Measurements from ENCODE around the gene RSPH1. TPM values are rescaled to one million over a fixed set of nuclear protein-coding genes. Genes with fewer than 3 reads are reported as not detected.
"Not testable (repeated sequence)": the region's sequence is repeated elsewhere in the genome, so short reads cannot be mapped to it uniquely, and the experiment has no call there.

RSPH1 gene
- total and polyA plus RNA-seq, 5 donors, result not detected

DNA sequence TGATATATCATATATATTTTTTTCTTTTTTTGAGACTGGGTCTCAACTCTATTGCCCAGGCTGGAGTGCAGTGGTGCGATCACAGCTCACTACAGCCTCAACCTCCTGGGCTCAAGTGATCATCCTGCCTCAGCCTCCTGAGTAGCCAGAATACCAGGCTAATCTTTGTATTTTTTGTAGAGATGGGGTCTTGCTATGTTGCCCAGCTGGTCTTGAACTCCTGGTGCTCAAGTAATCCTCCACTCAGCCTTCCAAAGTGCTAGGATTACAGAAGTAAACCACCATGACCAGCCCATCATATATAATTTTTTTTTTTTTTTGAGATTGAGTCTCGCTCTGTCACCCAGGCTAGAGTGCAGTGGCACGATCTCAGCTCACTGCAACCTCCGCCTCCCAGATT, 26.3 kb downstream of the RSPH1 start:
- H3K4me3 ChIP-seq (ENCODE audit: low read length); H3K4me1 ChIP-seq (ENCODE audit: control insufficient read depth, insufficient read depth, low read length); H3K27ac ChIP-seq (ENCODE audit: low read length); intact Hi-C loops (cut with DNase I); H3K27me3 ChIP-seq (ENCODE audit: control insufficient read depth, insufficient read depth); ATAC-seq; DNase-seq; H3K9me3 ChIP-seq (ENCODE audit: control insufficient read depth, low read length): not testable (repeated sequence)
- 97% methylated on average over 4 of the region's 4 CpGs for WGBS

DNA sequence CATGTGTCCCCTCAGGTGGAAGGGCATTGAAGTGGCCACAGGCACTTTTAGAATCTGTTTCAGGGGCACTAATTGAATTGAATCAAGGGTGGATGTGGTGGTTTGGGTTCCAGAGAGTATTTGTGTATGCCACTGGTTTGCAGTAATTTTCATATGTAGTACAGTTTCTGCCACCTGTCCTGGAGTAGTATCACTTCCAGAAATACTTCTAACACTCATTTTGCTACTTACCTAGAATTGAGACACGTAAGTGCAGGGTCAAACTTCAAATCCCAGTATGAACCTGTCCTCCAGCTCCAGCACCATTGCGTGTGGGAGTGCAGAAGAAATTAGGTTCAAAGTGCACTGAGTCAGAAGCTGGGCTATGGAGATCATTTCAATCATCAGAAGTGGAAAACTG, 26.8 kb downstream of the RSPH1 start:
- DNase-seq, result no peak
- Histone ChIP-seq H3K9me3 (ENCODE audit: control insufficient read depth, low read length) (no peaks in the 10 kb centered on the region), H3K4me1 (ENCODE audit: control insufficient read depth, insufficient read depth, low read length) (no peaks in the 10 kb centered on the region), H3K4me3 (ENCODE audit: low read length) (no peak overlapping the region), H3K27me3 (ENCODE audit: control insufficient read depth, insufficient read depth) (no peaks in the 10 kb centered on the region), H3K27ac (ENCODE audit: low read length) (no peak overlapping the region)
- ATAC-seq, result no peak
- WGBS, result 85% methylated on average over 2 of the region's 2 CpGs
- intact Hi-C loops (cut with DNase I), result no loop called here

DNA sequence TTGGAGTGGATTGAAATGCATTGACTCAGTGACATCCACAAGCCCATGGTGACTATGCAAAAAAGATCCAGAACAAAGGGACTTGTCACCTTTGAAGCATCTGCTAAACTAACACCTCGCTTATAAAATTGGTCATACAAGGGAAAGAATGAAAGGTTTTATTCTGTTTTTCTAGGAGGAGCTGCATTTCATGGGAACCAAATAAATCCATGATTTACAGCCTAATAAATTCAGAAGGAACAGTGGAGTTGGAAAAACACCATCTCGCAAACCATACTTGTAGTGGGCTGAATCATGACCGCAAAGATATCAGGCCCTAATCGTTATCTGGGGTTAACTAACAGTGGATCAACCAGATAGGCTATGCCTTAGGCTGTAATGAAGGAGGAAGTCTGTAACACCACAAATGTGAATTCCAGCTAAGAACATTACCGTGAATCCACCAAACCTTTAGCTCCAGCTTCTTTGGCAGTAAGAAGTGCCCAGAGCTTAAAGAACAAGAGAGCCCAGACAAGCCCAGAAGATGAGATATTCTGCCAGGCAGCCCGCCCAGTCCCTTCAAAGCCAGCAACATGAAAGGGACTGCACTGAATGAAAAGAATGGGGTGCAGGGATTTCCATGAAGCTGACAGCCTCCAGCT, 27.4 kb downstream of the RSPH1 start:
- intact Hi-C loops (cut with DNase I), result no loop called here
- Histone ChIP-seq H3K9me3 (ENCODE audit: control insufficient read depth, low read length) (no peaks in the 10 kb centered on the region), H3K27me3 (ENCODE audit: control insufficient read depth, insufficient read depth) (no peaks in the 10 kb centered on the region), H3K4me1 (ENCODE audit: control insufficient read depth, insufficient read depth, low read length) (no peaks in the 10 kb centered on the region), H3K27ac (ENCODE audit: low read length) (no peak overlapping the region), H3K4me3 (ENCODE audit: low read length) (no peak overlapping the region)
- DNase-seq (no peak), ATAC-seq (no peak)
- 76% methylated on average over 6 of the region's 6 CpGs for WGBS

DNA sequence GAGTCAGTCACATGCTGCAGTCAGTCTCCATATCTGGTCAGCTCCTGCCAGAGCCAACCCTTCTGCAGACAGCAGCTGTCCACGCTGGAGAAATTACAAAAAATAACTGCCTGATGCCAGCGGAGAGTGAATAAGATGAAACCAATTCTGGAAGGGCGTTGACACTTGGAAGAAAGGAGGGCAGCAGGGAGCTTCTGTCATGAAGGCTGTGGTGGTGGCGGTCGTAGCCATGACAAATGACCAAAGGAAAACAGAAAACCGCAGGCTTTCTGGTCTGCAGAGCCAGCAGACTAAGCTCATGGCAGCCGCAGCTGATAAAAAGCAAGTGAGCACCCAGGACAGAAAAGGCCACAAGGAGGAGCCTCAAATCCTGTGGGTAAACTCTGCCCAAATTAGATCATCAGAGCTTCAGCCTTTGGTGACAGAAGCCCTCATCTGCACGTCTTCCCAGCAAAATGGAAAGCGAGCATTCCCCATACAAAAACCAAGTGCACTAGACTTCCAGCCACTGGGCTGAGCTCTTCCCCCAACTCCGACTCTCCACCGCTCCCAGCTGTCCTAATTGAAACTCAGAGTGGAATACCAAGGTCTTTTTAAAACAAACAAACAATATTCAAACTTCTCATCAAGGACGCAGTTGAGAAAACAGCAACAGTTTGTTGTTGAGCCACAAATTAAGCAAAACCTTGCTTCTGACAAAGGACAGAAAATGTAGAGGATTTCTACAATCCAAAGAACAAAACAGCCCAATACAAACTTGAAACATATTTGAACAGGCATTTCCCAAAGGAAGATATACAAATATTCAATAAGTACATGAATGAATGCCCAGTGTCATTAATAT, 28.7 kb downstream of the RSPH1 start:
- ATAC-seq (peak; percentile 25 to 48), DNase-seq (no peak)
- intact Hi-C loops (cut with DNase I), result no loop called here
- no peak overlapping the region for H3K4me3 ChIP-seq (ENCODE audit: low read length)
- no peaks in the 10 kb centered on the region for H3K9me3 ChIP-seq (ENCODE audit: control insufficient read depth, low read length)
- no peaks in the 10 kb centered on the region for H3K4me1 ChIP-seq (ENCODE audit: control insufficient read depth, insufficient read depth, low read length)
- 38% methylated on average over 12 of the region's 12 CpGs for whole genome bisulfite sequencing
- H3K27me3 ChIP-seq (ENCODE audit: control insufficient read depth, insufficient read depth), result no peaks in the 10 kb centered on the region
- H3K27ac ChIP-seq (ENCODE audit: low read length), result no peak overlapping the region

DNA sequence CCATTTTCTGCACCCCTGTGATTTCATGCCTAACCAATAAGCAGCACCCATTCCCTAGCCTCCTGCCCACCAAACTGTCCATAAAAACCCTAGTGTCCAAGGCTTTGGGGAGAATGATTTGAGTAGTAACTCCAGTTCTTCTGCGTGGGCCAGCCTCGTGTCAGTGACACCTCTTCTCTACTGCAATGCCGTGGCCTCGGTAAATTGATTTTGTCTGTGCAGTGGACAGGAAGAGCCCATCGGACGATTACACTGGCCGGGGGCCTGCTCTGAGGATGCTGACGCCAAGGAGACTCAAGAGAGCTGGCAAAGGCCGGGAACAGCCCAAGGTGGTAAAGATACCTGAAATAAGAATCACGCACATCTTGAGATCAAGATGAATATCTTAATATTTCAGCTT, 29.3 kb downstream of the RSPH1 start:
- H3K4me1 ChIP-seq (ENCODE audit: control insufficient read depth, insufficient read depth, low read length), result no peaks in the 10 kb centered on the region
- ATAC-seq (no peak), DNase-seq (no peak)
- H3K27me3 ChIP-seq (ENCODE audit: control insufficient read depth, insufficient read depth), result no peaks in the 10 kb centered on the region
- no peak overlapping the region for H3K4me3 ChIP-seq (ENCODE audit: low read length)
- H3K27ac ChIP-seq (ENCODE audit: low read length), result no peak overlapping the region
- intact Hi-C loops (cut with DNase I), result no loop called here
- WGBS, result 86% methylated on average over 10 of the region's 10 CpGs
- H3K9me3 ChIP-seq (ENCODE audit: control insufficient read depth, low read length), result no peaks in the 10 kb centered on the region

DNA sequence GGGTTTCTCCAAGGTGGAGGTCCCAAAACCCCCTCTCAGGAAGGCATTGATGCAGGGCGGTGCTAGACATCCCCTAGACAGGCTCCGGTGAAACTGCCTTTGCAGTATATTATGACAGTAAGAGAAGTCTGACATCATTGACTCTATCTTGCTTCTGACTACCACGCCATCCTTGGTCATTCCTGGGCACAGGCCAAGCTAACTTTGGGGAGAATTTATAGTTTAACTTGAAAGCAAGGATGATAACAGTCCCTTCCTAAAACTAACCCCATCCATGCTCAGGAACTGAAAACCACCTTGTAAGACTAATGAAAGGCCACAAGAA, 30.3 kb downstream of the RSPH1 start:
- no peaks in the 10 kb centered on the region for H3K9me3 ChIP-seq (ENCODE audit: control insufficient read depth, low read length)
- no peaks in the 10 kb centered on the region for H3K27me3 ChIP-seq (ENCODE audit: control insufficient read depth, insufficient read depth)
- H3K4me3 ChIP-seq (ENCODE audit: low read length), result no peak overlapping the region
- ATAC-seq (no peak), DNase-seq (no peak)
- H3K4me1 ChIP-seq (ENCODE audit: control insufficient read depth, insufficient read depth, low read length), result no peaks in the 10 kb centered on the region
- H3K27ac ChIP-seq (ENCODE audit: low read length), result no peak overlapping the region
- WGBS, result 85% methylated on average over 3 of the region's 3 CpGs
- intact Hi-C loops (cut with DNase I), result no loop called here

DNA sequence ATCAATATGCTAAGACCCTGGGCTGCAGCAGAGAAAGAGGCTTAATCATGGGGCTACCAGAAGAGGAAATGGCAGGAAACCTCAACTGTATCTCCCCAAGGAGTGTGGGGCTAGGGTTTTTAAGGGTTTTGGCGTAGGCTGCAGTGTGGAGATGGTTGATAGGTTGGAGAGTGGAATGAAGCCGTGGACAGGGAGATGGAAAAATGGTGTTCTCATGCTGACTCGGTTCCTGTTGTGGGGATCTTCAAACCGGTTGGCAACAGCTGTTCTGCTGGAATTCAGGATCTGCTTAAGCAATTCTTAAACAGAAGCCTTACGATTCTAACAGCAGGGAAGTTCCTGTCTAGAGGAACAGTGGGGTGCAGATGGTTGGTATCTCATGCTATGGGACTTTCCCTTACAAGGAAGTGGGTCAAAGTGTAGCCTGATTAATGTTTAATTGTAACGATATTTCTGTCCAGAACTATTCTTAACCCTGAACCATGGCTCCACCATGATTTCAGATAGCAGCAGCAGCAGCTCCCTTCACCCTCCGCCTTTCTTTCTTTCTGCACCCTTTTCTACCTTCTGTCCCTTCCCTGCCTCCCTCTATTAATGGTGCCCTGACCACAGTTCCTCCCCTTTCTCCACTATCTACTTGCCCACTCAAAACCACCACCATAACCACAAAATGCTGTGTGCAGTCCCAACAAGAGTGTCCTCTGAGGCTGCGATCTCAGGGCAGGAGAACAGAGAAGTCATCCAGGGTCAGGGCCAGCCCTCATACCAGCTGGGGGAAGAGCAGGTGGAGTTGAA, 30.8 kb downstream of the RSPH1 start:
- Histone ChIP-seq H3K9me3 (ENCODE audit: control insufficient read depth, low read length) (no peaks in the 10 kb centered on the region), H3K27ac (ENCODE audit: low read length) (no peak overlapping the region), H3K4me3 (ENCODE audit: low read length) (no peak overlapping the region), H3K27me3 (ENCODE audit: control insufficient read depth, insufficient read depth) (no peaks in the 10 kb centered on the region), H3K4me1 (ENCODE audit: control insufficient read depth, insufficient read depth, low read length) (no peaks in the 10 kb centered on the region)
- intact Hi-C loops (cut with DNase I), result no loop called here
- ATAC-seq (no peak), DNase-seq (no peak)
- whole genome bisulfite sequencing, result 46% methylated on average over 8 of the region's 8 CpGs

DNA sequence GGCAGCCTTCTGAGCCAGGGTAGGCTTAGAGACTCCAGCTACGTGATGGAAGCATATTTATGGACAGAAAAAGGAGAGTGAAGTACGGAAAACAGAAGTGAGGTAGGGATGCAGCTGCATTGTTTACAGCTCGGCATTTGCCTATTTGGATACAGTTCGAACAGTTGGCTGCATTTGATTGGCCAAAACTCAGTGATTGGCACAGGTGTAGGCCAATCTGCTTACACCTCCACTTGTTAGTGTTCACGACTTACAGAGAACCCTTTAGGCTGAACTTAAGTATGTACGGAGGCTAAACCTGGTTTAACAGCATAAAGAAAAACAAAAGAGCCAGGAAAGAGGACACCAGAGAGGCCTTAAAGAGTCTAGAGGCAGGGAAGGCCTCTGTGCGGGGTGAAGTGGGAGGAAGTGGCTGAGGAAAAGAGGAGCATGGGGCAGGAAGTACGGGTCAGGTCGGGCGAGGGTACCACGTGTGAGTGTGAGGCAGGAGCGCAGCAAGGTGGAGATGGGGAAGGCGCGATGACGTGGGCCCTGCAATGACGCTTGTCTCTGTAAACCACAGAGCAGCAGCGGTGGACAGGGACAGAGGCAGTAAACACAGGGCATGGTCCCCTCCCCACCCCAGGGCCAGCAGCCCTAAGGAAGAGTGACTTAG, 32.0 kb downstream of the RSPH1 start:
- Histone ChIP-seq H3K4me3 (ENCODE audit: low read length) (no peak overlapping the region), H3K27ac (ENCODE audit: low read length) (no peak overlapping the region), H3K9me3 (ENCODE audit: control insufficient read depth, low read length) (no peaks in the 10 kb centered on the region), H3K27me3 (ENCODE audit: control insufficient read depth, insufficient read depth) (no peaks in the 10 kb centered on the region), H3K4me1 (ENCODE audit: control insufficient read depth, insufficient read depth, low read length) (no peaks in the 10 kb centered on the region)
- ATAC-seq (peak in 1 of 2 donors; percentile 34), DNase-seq (no peak)
- 72% methylated on average over 17 of the region's 17 CpGs for WGBS
- intact Hi-C loops (cut with DNase I), result no loop called here

DNA sequence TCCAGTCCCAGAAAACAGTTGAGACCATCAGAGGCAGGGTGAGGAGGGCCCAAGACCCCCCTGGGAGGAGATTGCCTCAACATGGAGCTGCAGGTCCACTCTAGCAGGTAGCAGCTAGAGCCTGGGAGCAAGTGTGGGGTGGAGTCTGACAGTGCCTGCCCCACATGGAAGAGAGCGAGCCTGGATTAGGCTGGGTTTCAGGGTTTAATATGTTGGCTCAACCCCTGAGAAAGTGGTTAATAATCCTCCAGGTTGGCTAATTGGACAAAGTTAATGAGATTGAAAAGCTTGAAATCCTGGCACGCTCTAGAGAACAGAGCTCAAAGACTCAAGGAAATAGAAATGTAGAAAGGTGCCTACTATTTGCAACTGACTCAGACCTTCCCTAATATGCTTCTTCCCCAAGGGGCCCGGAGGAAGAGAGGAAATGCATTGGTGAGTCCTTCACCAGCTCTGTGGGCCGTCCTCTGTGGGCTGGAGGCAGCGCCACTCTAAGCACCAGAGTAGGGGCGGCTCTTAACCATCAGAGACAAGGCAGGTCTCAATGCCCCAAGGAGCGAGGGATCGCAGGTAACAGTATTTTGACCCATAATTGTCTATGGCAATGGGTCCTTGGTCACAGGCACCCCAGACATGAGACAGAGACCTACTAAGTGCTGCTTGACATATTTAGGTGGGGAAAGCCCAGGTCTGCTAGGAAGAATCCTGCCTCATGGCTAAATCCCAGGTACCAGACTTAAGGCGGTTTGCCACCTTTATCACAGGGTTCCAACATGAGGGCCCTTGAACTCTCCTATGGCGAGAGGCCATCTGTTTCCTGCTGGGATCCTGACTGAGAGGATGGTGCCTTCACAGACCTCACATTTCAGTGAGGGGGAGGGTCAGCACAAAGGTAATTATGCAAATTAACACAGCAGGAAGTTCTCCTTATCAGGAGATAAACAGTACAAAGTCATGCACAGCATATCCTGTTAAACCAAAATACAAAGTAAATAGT, 33.8 kb downstream of the RSPH1 start:
- no peak for DNase-seq
- Histone ChIP-seq H3K4me3 (ENCODE audit: low read length) (no peak overlapping the region), H3K27ac (ENCODE audit: low read length) (no peak overlapping the region), H3K4me1 (ENCODE audit: control insufficient read depth, insufficient read depth, low read length) (no peaks in the 10 kb centered on the region), H3K9me3 (ENCODE audit: control insufficient read depth, low read length) (no peaks in the 10 kb centered on the region), H3K27me3 (ENCODE audit: control insufficient read depth, insufficient read depth) (no peaks in the 10 kb centered on the region)
- intact Hi-C loops (cut with DNase I), result no loop called here
- ATAC-seq, result no peak
- WGBS, result 75% methylated on average over 10 of the region's 10 CpGs

DNA sequence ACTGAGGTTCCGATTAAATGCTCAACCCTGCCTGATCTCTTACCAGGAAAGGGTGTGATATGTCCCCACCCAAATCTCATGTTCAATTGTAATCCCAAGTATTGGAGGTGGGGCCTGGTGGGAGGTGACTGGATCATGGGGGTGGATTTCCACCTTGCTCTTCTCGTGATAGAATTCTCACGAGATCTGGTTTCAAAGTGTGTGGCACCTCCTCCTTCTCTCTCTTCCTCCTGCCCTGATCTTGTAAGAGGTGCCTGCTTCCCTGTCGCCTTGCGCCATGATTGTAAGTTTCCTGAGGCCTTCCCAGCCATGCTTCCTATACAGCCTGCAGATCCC, 34.9 kb downstream of the RSPH1 start:
- DNase-seq, result no peak
- Histone ChIP-seq H3K4me1 (ENCODE audit: control insufficient read depth, insufficient read depth, low read length) (no peaks in the 10 kb centered on the region), H3K4me3 (ENCODE audit: low read length) (no peak overlapping the region), H3K9me3 (ENCODE audit: control insufficient read depth, low read length) (no peaks in the 10 kb centered on the region), H3K27me3 (ENCODE audit: control insufficient read depth, insufficient read depth) (no peaks in the 10 kb centered on the region), H3K27ac (ENCODE audit: low read length) (no peak overlapping the region)
- intact Hi-C loops (cut with DNase I), result no loop called here
- 74% methylated on average over 5 of the region's 5 CpGs for WGBS
- no peak for ATAC-seq

Data from right cardiac atrium (tissue), 5 donors.